HG03457 (cell line): ENCODE data around the gene SCMH1.

Experiments used
- ATAC-seq: cut with Tn5 transposase; IDR thresholded peaks from one replicate; pipeline ENCODE4 v1.9.1; 2021; ENCODE audit warnings: moderate number of reproducible peaks; ENCODE audit not compliant: unreplicated experiment

The SCMH1 gene

DNA sequence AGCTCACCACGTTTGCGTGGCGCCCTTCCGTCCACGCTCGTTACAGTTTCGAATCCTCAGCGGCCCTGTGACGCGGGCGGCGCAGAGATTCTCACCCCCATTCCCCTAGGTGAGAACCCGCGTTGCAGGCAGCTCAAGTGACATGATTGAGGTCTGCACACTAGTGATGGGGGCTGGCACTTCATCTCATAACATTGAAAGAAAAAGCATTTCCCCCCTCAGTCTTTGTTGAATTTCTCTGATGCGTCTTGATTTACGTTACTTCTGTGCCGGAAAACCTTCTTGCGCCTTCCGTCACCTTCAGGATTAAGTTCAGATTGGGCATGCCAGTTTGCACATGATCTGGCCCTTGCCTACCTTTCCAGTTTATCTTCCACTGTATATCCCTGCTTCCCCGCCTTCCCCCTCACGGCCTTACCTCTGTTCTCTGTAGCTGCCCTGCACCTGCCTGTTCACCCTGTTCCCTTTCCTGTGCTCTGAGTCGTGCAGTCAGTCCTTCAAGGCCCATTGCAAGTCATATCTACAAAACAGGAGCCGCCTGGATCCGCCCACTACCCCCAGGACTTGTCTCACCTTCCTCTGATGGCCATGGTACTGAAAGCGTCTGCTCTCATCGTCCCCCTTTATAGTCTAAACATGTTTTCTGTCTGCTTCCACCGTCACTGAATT lies 261.5 kb downstream of the SCMH1 start:
- ATAC-seq = no peak

- ATAC-seq = peak; percentile 20
Measured at GRCh38 chr1:40980068-40980452, 262.0 kb downstream of the SCMH1 start.

DNA sequence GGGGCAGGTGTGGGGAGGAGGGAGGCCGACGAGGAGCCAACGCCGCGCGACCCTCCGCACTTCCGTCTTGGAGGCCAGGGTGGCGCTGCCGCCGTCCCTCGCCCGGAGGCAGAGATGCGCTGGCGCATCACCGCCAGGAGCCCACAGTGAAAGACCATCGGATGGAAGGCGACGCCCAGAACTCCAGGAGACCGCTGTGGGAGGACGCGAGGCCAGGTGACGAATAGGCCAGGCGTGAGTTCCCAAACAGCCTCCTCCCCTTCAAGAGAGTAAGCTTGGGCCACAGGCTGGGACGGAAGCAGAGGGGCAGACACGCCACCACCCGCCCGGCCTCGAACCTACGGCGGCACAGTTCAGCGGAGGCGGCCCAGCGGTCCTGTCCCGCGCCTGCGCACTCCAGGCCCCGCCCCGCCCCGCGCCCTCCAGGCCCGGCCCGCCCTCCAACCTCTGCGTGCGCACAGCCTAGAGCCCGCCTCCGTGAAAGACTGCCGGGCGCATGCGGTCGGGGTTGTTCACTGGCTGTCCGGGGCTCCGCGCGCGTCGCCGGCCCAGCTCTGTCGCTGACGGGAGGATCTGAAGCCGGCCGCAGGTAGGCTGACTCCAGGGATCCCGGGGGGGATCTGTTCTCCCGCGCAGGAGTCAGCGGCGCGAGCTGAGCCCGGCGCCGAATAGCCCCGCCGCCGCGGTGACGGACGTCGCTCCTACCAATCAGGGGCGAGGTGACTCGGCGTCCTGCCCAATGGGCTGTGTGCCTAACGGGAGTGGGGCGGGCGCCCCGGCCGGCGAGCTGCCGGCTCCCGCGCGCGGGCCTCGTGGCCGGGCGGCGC lies 262.7 kb downstream of the SCMH1 start, which contains the start of gene CTPS1:
CTPS1 (plus strand) TSS at position 456 of the 827 bp plus-strand sequence. CDS start 3,595 bp downstream, outside the sequence.
- peak; percentile 66 for ATAC-seq

GRCh38 chr1:40978886-40979240 lies 263.2 kb downstream of the SCMH1 start:
- ATAC-seq = no peak

GRCh38 chr1:40977716-40978115 lies 264.4 kb downstream of the SCMH1 start:
- ATAC-seq = no peak
